Chondrocyte (in vitro differentiated cells): Measurements from ENCODE around the gene MYBPC1. TPM values are rescaled to one million over a fixed set of nuclear protein-coding genes. Genes with fewer than 3 reads are reported as not detected.
"Not testable (repeated sequence)": the region's sequence is repeated elsewhere in the genome, so short reads cannot be mapped to it uniquely, and the experiment has no call there.

Source experiments
- DNase-seq: peaks from one replicate; pipeline ENCODE4 v3.0.0; 2021; ENCODE audit warnings: mixed read lengths, low spot score
- H3K27ac Mint-ChIP-seq: one replicate; pipeline ENCODE4 v1.8.0; 2021; ENCODE audit warnings: mild to moderate bottlenecking, moderate library complexity, mixed read lengths; ENCODE audit not compliant: unreplicated experiment
- H3K27me3 Mint-ChIP-seq: 2 replicates; pipeline ENCODE4 v1.8.0; 2021; ENCODE audit warnings: low read depth, mixed read lengths
- H3K36me3 Mint-ChIP-seq: 2 replicates; pipeline ENCODE4 v1.8.0; 2021; ENCODE audit warnings: low read depth, mixed read lengths
- H3K4me1 Mint-ChIP-seq: 2 replicates; pipeline ENCODE4 v1.8.0; 2021; ENCODE audit warnings: low read depth, mild to moderate bottlenecking, mixed read lengths
- H3K4me3 Mint-ChIP-seq: one replicate; pipeline ENCODE4 v1.8.0; 2021; ENCODE audit warnings: mild to moderate bottlenecking, moderate library complexity, mixed read lengths; ENCODE audit not compliant: unreplicated experiment
- H3K9me3 Mint-ChIP-seq: 2 replicates; pipeline ENCODE4 v1.8.0; 2021; ENCODE audit warnings: low read depth, mixed read lengths
- CTCF ChIP-seq: fragments of 200-600 bp; sonication (generic); IDR thresholded peaks from 2 replicates; pipeline ENCODE4 v1.5.0; 2021; ENCODE audit warnings: antibody characterized with exemption, mild to moderate bottlenecking, moderate library complexity
- total RNA-seq: library from RNA; stranded (reverse); gene quantifications from 3 replicates; pipeline ENCODE4 v1.2.1, GENCODE V29; 2021

The MYBPC1 gene
- total RNA-seq, 1 donor from 2014 or later, result not detected

- DNase-seq, result no peak
- H3K4me3 Mint-ChIP-seq, result no peak overlapping the region
- H3K36me3 Mint-ChIP-seq, result no peaks in the 10 kb centered on the region
- peaks cover 8% of the 10 kb centered on the region for H3K27me3 Mint-ChIP-seq
- H3K27ac Mint-ChIP-seq, result no peak overlapping the region
- TF ChIP-seq CTCF, result no peak
- H3K4me1 Mint-ChIP-seq, result no peaks in the 10 kb centered on the region
- H3K9me3 Mint-ChIP-seq, result no peaks in the 10 kb centered on the region
Measured at GRCh38 chr12:101653030-101653429, 58.3 kb downstream of the MYBPC1 start.

- H3K4me1 Mint-ChIP-seq, result no peaks in the 10 kb centered on the region
- H3K9me3 Mint-ChIP-seq, result no peaks in the 10 kb centered on the region
- no peak for TF ChIP-seq CTCF
- no peak for DNase-seq
- H3K27ac Mint-ChIP-seq, result no peak overlapping the region
- H3K36me3 Mint-ChIP-seq, result no peaks in the 10 kb centered on the region
- H3K27me3 Mint-ChIP-seq, result peaks cover 12% of the 10 kb centered on the region
- H3K4me3 Mint-ChIP-seq, result no peak overlapping the region
Measured at GRCh38 chr12:101653503-101653902, 58.7 kb downstream of the MYBPC1 start.

- no peak overlapping the region for H3K4me3 Mint-ChIP-seq
Measured at GRCh38 chr12:101654442-101654841, 59.7 kb downstream of the MYBPC1 start.

GRCh38 chr12:101655393-101655792 is 60.6 kb downstream of the MYBPC1 start:
- Mint-ChIP-seq H3K9me3 (no peaks in the 10 kb centered on the region), H3K4me3 (no peak overlapping the region), H3K27me3 (peaks cover 13% of the 10 kb centered on the region), H3K27ac (no peak overlapping the region), H3K36me3 (no peaks in the 10 kb centered on the region), H3K4me1 (no peaks in the 10 kb centered on the region)
- no peak for DNase-seq
- no peak for TF ChIP-seq CTCF

More at GRCh38 chr12:101654442-101654841, 59.7 kb downstream of the MYBPC1 start:
- no peaks in the 10 kb centered on the region for H3K4me1 Mint-ChIP-seq
- no peaks in the 10 kb centered on the region for H3K36me3 Mint-ChIP-seq
- H3K27ac Mint-ChIP-seq, result no peak overlapping the region
- no peaks in the 10 kb centered on the region for H3K9me3 Mint-ChIP-seq
- no peak for DNase-seq
- TF ChIP-seq CTCF, result no peak
- H3K27me3 Mint-ChIP-seq, result peaks cover 13% of the 10 kb centered on the region

GRCh38 chr12:101660662-101661061 is 65.9 kb downstream of the MYBPC1 start:
- not testable (repeated sequence) for H3K4me1 Mint-ChIP-seq, H3K27ac Mint-ChIP-seq, H3K9me3 Mint-ChIP-seq, DNase-seq, H3K4me3 Mint-ChIP-seq, H3K36me3 Mint-ChIP-seq
- peaks cover 14% of the 10 kb centered on the region for H3K27me3 Mint-ChIP-seq

- H3K4me1 Mint-ChIP-seq, result peaks cover 5% of the 10 kb centered on the region
- H3K27ac Mint-ChIP-seq, result no peak overlapping the region
- no peaks in the 10 kb centered on the region for H3K36me3 Mint-ChIP-seq
- peaks cover 14% of the 10 kb centered on the region for H3K27me3 Mint-ChIP-seq
- no peak for TF ChIP-seq CTCF
- H3K4me3 Mint-ChIP-seq, result no peak overlapping the region
- no peak for DNase-seq
- no peaks in the 10 kb centered on the region for H3K9me3 Mint-ChIP-seq
Measured at GRCh38 chr12:101663298-101663697, 68.5 kb downstream of the MYBPC1 start.
